D721Med (cell line): ENCODE measurements around the gene IQCK.

ENCODE experiments used
- DNase-seq: peaks from one replicate; pipeline ENCODE4 v3.0.0; 2011; ENCODE audit warnings: low spot score; ENCODE audit not compliant: insufficient read length
- FAIRE-seq: peaks from 2 replicates; lab custom pipeline; 2011; peaks lifted over from hg19 to GRCh38; lab: Jason Lieb, UNC
- CTCF ChIP-seq: IDR thresholded peaks from 2 replicates; pipeline ENCODE4 v1.5.1; 2012; ENCODE audit warnings: mild to moderate bottlenecking, control low read depth; ENCODE audit not compliant: insufficient read depth; ENCODE audit errors: missing control alignments

The IQCK gene

GRCh38 chr16:19871721-19872120 is 153.7 kb downstream of the IQCK start:
- no peak for FAIRE-seq

GRCh38 chr16:19872179-19872863 is 154.2 kb downstream of the IQCK start:
- no peak for FAIRE-seq
- DNase-seq = no peak
- TF ChIP-seq CTCF = no peak

More at GRCh38 chr16:19871721-19872120, 153.7 kb downstream of the IQCK start:
- no peak for TF ChIP-seq CTCF
- no peak for DNase-seq

- FAIRE-seq = no peak
- no peak for TF ChIP-seq CTCF
- DNase-seq = no peak
Measured at GRCh38 chr16:19872935-19873334, 154.9 kb downstream of the IQCK start.

GRCh38 chr16:19874026-19874425 is 156.0 kb downstream of the IQCK start:
- no peak for TF ChIP-seq CTCF
- no peak for DNase-seq
- FAIRE-seq = no peak

- DNase-seq (no peak), FAIRE-seq (no peak)
- TF ChIP-seq CTCF = no peak
Measured at GRCh38 chr16:19874851-19875546, 156.9 kb downstream of the IQCK start.

GRCh38 chr16:19875900-19876299 is 157.8 kb downstream of the IQCK start:
- no peak for TF ChIP-seq CTCF
- no peak for FAIRE-seq
- DNase-seq = no peak
